H9 (cell line): ENCODE results near the gene ZNF791. TPM values are rescaled to one million over a fixed set of nuclear protein-coding genes. Genes with fewer than 3 reads are reported as not detected.

Experiments used
- DNase-seq: peaks from one replicate; pipeline ENCODE4 v3.0.0-alpha.2; 2017
- H2AFZ ChIP-seq: one replicate; pipeline ENCODE4 v1.6.1; 2013; ENCODE audit warnings: mild to moderate bottlenecking, low read length, control low read depth, moderate library complexity
- H2AK5ac ChIP-seq: 2 replicates; pipeline ENCODE4 v1.6.1; 2013; ENCODE audit warnings: low read length, control low read depth, mixed read lengths; ENCODE audit not compliant: insufficient read length
- H2BK120ac ChIP-seq: one replicate; pipeline ENCODE4 v1.6.1; 2013; ENCODE audit warnings: low read depth, mild to moderate bottlenecking, low read length, control low read depth, inconsistent platforms; ENCODE audit not compliant: poor library complexity, severe bottlenecking
- H2BK12ac ChIP-seq: 2 replicates; pipeline ENCODE4 v1.6.1; 2013; ENCODE audit warnings: low read length, control low read depth, mixed read lengths, low read depth; ENCODE audit not compliant: insufficient read length
- H2BK15ac ChIP-seq: 2 replicates; pipeline ENCODE4 v1.6.1; 2013; ENCODE audit warnings: low read depth, low read length, control low read depth
- H2BK20ac ChIP-seq: one replicate; pipeline ENCODE4 v1.6.1; 2013; ENCODE audit warnings: low read depth, mild to moderate bottlenecking, low read length, control low read depth, inconsistent platforms; ENCODE audit not compliant: poor library complexity, severe bottlenecking
- H2BK5ac ChIP-seq: 2 replicates; pipeline ENCODE4 v1.6.1; 2013; ENCODE audit warnings: low read length, control low read depth, mixed read lengths; ENCODE audit not compliant: insufficient read length
- H3K14ac ChIP-seq: 2 replicates; pipeline ENCODE4 v1.6.1; 2013; ENCODE audit warnings: low read length, control low read depth; ENCODE audit not compliant: insufficient read depth
- H3K18ac ChIP-seq: 2 replicates; pipeline ENCODE4 v1.6.1; 2013; ENCODE audit warnings: low read depth, mild to moderate bottlenecking, mixed read lengths, low read length, control low read depth; ENCODE audit not compliant: insufficient read length
- H3K23ac ChIP-seq: 2 replicates; pipeline ENCODE4 v1.6.1; 2013; ENCODE audit warnings: low read length, control low read depth, mixed read lengths, low read depth; ENCODE audit not compliant: insufficient read length
- H3K23me2 ChIP-seq: 2 replicates; pipeline ENCODE4 v1.6.1; 2013; ENCODE audit warnings: low read depth, mild to moderate bottlenecking, mixed read lengths, low read length, control low read depth; ENCODE audit not compliant: insufficient read length, poor library complexity, severe bottlenecking
- H3K27ac ChIP-seq: 2 replicates; pipeline ENCODE4 v1.5.1; 2013; ENCODE audit warnings: low read length, control low read depth, mixed read lengths, low read depth; ENCODE audit not compliant: insufficient read length
- H3K27me3 ChIP-seq: 2 replicates; pipeline ENCODE4 v1.6.1; 2013; ENCODE audit warnings: low read length, control low read depth, inconsistent platforms; ENCODE audit not compliant: insufficient read depth
- H3K4ac ChIP-seq: 2 replicates; pipeline ENCODE4 v1.6.1; 2013; ENCODE audit warnings: low read depth, mild to moderate bottlenecking, control low read depth, inconsistent platforms, low read length, moderate library complexity
- H3K4me1 ChIP-seq: 2 replicates; pipeline ENCODE4 v1.6.1; 2013; ENCODE audit warnings: low read length, control low read depth, inconsistent platforms; ENCODE audit not compliant: insufficient read depth
- H3K4me2 ChIP-seq: 2 replicates; pipeline ENCODE4 v1.6.1; 2013; ENCODE audit warnings: low read length, control low read depth, mixed read lengths; ENCODE audit not compliant: insufficient read length, insufficient read depth
- H3K56ac ChIP-seq: 2 replicates; pipeline ENCODE4 v1.6.1; 2013; ENCODE audit warnings: low read depth, mild to moderate bottlenecking, mixed read lengths, low read length, control low read depth; ENCODE audit not compliant: insufficient read length
- H3K79me1 ChIP-seq: 2 replicates; pipeline ENCODE4 v1.6.1; 2013; ENCODE audit warnings: low read depth, mild to moderate bottlenecking, moderate library complexity, low read length, control low read depth, inconsistent platforms; ENCODE audit not compliant: insufficient read depth, poor library complexity, severe bottlenecking
- H3K79me2 ChIP-seq: 2 replicates; pipeline ENCODE4 v1.6.1; 2013; ENCODE audit warnings: low read length, control low read depth, inconsistent platforms; ENCODE audit not compliant: insufficient read depth
- H3K9ac ChIP-seq: 2 replicates; pipeline ENCODE4 v1.6.1; 2013; ENCODE audit warnings: low read length, control low read depth, mixed read lengths; ENCODE audit not compliant: insufficient read length; ENCODE audit errors: extremely low read depth
- H3K9me3 ChIP-seq: one replicate; pipeline ENCODE4 v1.6.1; 2013; ENCODE audit warnings: low read depth, low read length, inconsistent platforms; ENCODE audit not compliant: control insufficient read depth
- H3T11ph ChIP-seq: one replicate; pipeline ENCODE4 v1.6.1; 2013; ENCODE audit warnings: mild to moderate bottlenecking, low read length, control low read depth, inconsistent platforms
- H4K20me1 ChIP-seq: one replicate; pipeline ENCODE4 v1.6.1; 2013; ENCODE audit not compliant: control insufficient read depth, insufficient read length, insufficient read depth
- H4K5ac ChIP-seq: 2 replicates; pipeline ENCODE4 v1.6.1; 2013; ENCODE audit warnings: low read depth, mild to moderate bottlenecking, mixed read lengths, low read length, control low read depth; ENCODE audit not compliant: insufficient read length
- H4K8ac ChIP-seq: replicated peaks from 2 replicates; pipeline ENCODE4 v1.6.1; 2013; ENCODE audit warnings: low read length, control low read depth, mixed read lengths, low read depth; ENCODE audit not compliant: insufficient read length
- H4K91ac ChIP-seq: 2 replicates; pipeline ENCODE4 v1.6.1; 2013; ENCODE audit warnings: low read depth, mild to moderate bottlenecking, moderate library complexity, mixed read lengths, low read length, control low read depth; ENCODE audit not compliant: insufficient read length
- H3K27ac Mint-ChIP-seq, 3 experiments: 2 replicates in 2 of 3; 3 replicates in 1 of 3; pipeline ENCODE4 v1.8.0; 2020 to 2021; ENCODE audit warnings: mixed read lengths in 3 of 3, mild to moderate bottlenecking in 1 of 3, moderate library complexity in 1 of 3
- H3K27me3 Mint-ChIP-seq: 2 replicates; pipeline ENCODE4 v1.8.0; 2021; ENCODE audit warnings: low read depth, mild to moderate bottlenecking, moderate library complexity, mixed read lengths
- H3K36me3 Mint-ChIP-seq, 3 experiments: 2 replicates in 2 of 3; 3 replicates in 1 of 3; pipeline ENCODE4 v1.8.0; 2020 to 2021; ENCODE audit warnings: low read depth in 3 of 3, mixed read lengths in 3 of 3; ENCODE audit not compliant: insufficient read depth in 1 of 3
- H3K4me1 Mint-ChIP-seq, 2 experiments: 2 replicates each; pipeline ENCODE4 v1.8.0; 2020; ENCODE audit warnings: mixed read lengths in 2 of 2
- H3K4me3 Mint-ChIP-seq, 2 experiments: 2 replicates in 1 of 2; 3 replicates in 1 of 2; pipeline ENCODE4 v1.8.0; 2020 to 2021; ENCODE audit warnings: mild to moderate bottlenecking in 2 of 2, mixed read lengths in 2 of 2, moderate library complexity in 1 of 2
- H3K9me3 Mint-ChIP-seq, 2 experiments: 2 replicates in 1 of 2; 3 replicates in 1 of 2; pipeline ENCODE4 v1.8.0; 2020; ENCODE audit warnings: mild to moderate bottlenecking in 2 of 2, mixed read lengths in 2 of 2, moderate library complexity in 1 of 2
- WGBS: extraction: QIAGEN DNeasy Blood & Tissue Kit; methylation state at CpG from one replicate; pipeline ENCODE4 v1.1.7; 2013; ENCODE audit warnings: missing lambda C conversion rate, low lambda C conversion rate, mixed read lengths; ENCODE audit not compliant: insufficient read length; ENCODE audit errors: extremely low coverage; 5-methylcytosine and 5-hydroxymethylcytosine counted together
- total RNA-seq: library from RNA; stranded (reverse); gene quantifications from 2 replicates; pipeline ENCODE4 v1.2.1, GENCODE V29; 2021
- TF ChIP-seq, protein P1 (sequence below): fragments of 200-600 bp; sonication (generic); conservative IDR thresholded peaks from 3 replicates; pipeline ENCODE4 v1.8.0; 2021; ENCODE audit warnings: antibody characterized with exemption, mild to moderate bottlenecking

ZNF791 gene
- total RNA-seq, 1 experiment from 2014 or later = 20.2 TPM

DNA sequence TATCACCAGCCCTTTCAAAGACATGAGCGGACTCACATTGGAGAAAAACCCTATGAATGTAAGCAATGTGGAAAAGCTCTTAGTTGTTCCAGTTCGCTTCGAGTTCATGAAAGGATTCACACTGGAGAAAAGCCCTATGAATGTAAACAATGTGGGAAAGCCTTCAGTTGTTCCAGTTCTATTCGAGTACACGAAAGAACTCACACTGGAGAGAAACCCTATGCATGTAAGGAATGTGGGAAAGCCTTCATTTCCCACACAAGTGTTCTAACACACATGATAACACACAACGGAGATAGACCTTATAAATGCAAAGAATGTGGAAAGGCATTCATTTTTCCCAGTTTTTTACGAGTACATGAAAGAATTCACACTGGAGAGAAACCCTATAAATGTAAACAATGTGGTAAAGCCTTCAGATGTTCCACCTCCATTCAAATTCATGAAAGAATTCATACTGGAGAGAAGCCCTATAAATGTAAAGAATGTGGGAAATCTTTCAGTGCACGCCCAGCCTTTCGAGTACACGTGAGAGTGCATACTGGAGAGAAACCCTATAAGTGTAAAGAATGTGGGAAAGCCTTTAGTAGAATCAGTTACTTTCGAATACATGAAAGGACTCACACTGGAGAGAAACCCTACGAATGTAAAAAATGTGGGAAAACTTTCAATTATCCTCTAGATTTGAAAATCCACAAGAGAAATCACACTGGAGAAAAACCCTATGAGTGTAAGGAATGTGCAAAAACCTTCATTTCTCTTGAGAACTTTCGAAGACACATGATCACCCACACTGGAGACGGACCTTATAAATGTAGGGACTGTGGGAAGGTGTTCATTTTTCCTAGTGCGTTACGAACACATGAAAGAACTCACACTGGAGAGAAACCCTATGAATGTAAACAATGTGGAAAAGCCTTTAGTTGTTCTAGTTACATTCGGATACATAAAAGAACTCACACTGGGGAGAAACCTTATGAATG, 17.6 kb downstream of the ZNF791 start:
- Histone ChIP-seq H2BK120ac (no peak overlapping the region), H3K14ac (no peak overlapping the region), H4K20me1 (no peaks in the 10 kb centered on the region), H2BK15ac (no peak overlapping the region), H2BK20ac (no peak overlapping the region), H3T11ph (no peak overlapping the region), H3K4me2 (no peak overlapping the region), H2BK5ac (no peak overlapping the region), H4K5ac (no peak overlapping the region), H3K18ac (no peak overlapping the region), H3K4me1 (no peaks in the 10 kb centered on the region), H3K23me2 (no peaks in the 10 kb centered on the region), H3K27me3 (no peaks in the 10 kb centered on the region), H2BK12ac (no peak overlapping the region), H3K9ac (no peak overlapping the region), H4K8ac (no peak overlapping the region), H3K79me1 (no peaks in the 10 kb centered on the region), H2AFZ (no peak overlapping the region), H3K79me2 (no peaks in the 10 kb centered on the region), H3K56ac (no peak overlapping the region), H3K27ac (no peak overlapping the region), H4K91ac (no peak overlapping the region), H2AK5ac (no peak overlapping the region), H3K9me3 (peaks cover 38% of the 10 kb centered on the region), H3K23ac (no peak overlapping the region), H3K4ac (no peak overlapping the region)
- H3K4me1 Mint-ChIP-seq = no peaks in the 10 kb centered on the region
- H3K27me3 Mint-ChIP-seq = no peaks in the 10 kb centered on the region; the same call in 1 of the 2 replicates
- H3K9me3 Mint-ChIP-seq = peaks cover 54 to 56% of the 10 kb centered on the region in 2 experiments
- H3K27ac Mint-ChIP-seq = no peak overlapping the region
- no CpG with 5 or more reads among the region's 17 CpGs for WGBS
- peaks cover 72 to 84% (median 72%) of the 10 kb centered on the region in 3 experiments for H3K36me3 Mint-ChIP-seq
- no peak for DNase-seq
- TF ChIP-seq, protein P1, sequence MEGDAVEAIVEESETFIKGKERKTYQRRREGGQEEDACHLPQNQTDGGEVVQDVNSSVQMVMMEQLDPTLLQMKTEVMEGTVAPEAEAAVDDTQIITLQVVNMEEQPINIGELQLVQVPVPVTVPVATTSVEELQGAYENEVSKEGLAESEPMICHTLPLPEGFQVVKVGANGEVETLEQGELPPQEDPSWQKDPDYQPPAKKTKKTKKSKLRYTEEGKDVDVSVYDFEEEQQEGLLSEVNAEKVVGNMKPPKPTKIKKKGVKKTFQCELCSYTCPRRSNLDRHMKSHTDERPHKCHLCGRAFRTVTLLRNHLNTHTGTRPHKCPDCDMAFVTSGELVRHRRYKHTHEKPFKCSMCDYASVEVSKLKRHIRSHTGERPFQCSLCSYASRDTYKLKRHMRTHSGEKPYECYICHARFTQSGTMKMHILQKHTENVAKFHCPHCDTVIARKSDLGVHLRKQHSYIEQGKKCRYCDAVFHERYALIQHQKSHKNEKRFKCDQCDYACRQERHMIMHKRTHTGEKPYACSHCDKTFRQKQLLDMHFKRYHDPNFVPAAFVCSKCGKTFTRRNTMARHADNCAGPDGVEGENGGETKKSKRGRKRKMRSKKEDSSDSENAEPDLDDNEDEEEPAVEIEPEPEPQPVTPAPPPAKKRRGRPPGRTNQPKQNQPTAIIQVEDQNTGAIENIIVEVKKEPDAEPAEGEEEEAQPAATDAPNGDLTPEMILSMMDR = no peak
- no peak overlapping the region for H3K4me3 Mint-ChIP-seq
